K562 (cell line): Measurements from ENCODE around the gene NEK3. TPM values are rescaled to one million over a fixed set of nuclear protein-coding genes. Genes with fewer than 3 reads are reported as not detected.

Experiments used
- ATF3 ChIP-seq, 2 experiments: fragments of 450-650 bp in 1 of 2; sonication (generic) in 1 of 2; formaldehyde crosslinking in 1 of 2; IDR thresholded peaks in 1 of 2; conservative IDR thresholded peaks in 1 of 2; 2 replicates each; pipeline versions ENCODE4 v1.6.1 to v1.8.1; 2016 to 2023; ENCODE audit warnings: mild to moderate bottlenecking in 2 of 2, moderate library complexity in 2 of 2, inconsistent platforms in 1 of 2, missing genetic modification reagents in 1 of 2
- BCLAF1 ChIP-seq, 2 experiments: fragments of 450-650 bp in 1 of 2; IDR thresholded peaks; 2 replicates each; pipeline ENCODE4 v1.6.1; 2011 to 2017; ENCODE audit warnings: low read depth in 2 of 2, antibody characterized with exemption in 1 of 2, borderline replicate concordance in 1 of 2, low read length in 1 of 2, mild to moderate bottlenecking in 1 of 2, mixed read lengths in 1 of 2; ENCODE audit not compliant: control insufficient read depth in 1 of 2
- BRCA1 ChIP-seq, 2 experiments: fragments of 450-650 bp in 1 of 2; sonication (generic) in 1 of 2; formaldehyde crosslinking in 1 of 2; IDR thresholded peaks; 2 replicates each; pipeline versions ENCODE4 v1.5.0 to v1.6.1; 2017 to 2020; ENCODE audit warnings: mild to moderate bottlenecking in 1 of 2, missing genetic modification reagents in 1 of 2
- BRD4 ChIP-seq: fragments of 200-600 bp; sonication (generic); IDR thresholded peaks from 2 replicates; pipeline ENCODE4 v1.6.1; 2017; ENCODE audit warnings: inconsistent platforms
- COPS2 ChIP-seq: fragments of 450-650 bp; conservative IDR thresholded peaks from 2 replicates; pipeline ENCODE4 v1.6.1; 2016; ENCODE audit warnings: mild to moderate bottlenecking, moderate library complexity
- CREB1 ChIP-seq, 2 experiments: sonication (generic) in 1 of 2; formaldehyde crosslinking in 1 of 2; IDR thresholded peaks; 2 replicates each; pipeline versions ENCODE4 v1.6.1 to v1.8.0; 2012 to 2022; ENCODE audit warnings: inconsistent platforms in 1 of 2, mild to moderate bottlenecking in 1 of 2, missing genetic modification reagents in 1 of 2, moderate library complexity in 1 of 2
- CTBP1 ChIP-seq: fragments of 450-650 bp; IDR thresholded peaks from 2 replicates; pipeline ENCODE4 v1.6.1; 2016; ENCODE audit warnings: borderline replicate concordance
- CXXC5 ChIP-seq: fragments of 250-450 bp; sonication (Bioruptor Pico); IDR thresholded peaks from 2 replicates; pipeline ENCODE4 v1.8.0; 2022; ENCODE audit warnings: inconsistent platforms, mild to moderate bottlenecking, moderate library complexity
- ETV1 ChIP-seq: fragments of 450-650 bp; conservative IDR thresholded peaks from 2 replicates; pipeline ENCODE4 v1.6.1; 2016; ENCODE audit warnings: missing genetic modification characterization, control low read depth, low read depth, missing compliant biosample characterization
- HNRNPL ChIP-seq: fragments of 200-400 bp; formaldehyde crosslinking; IDR thresholded peaks from 2 replicates; pipeline ENCODE4 v1.6.1; 2017; ENCODE audit warnings: low read depth, mild to moderate bottlenecking, low read length
- LEF1 ChIP-seq: fragments of 450-650 bp; IDR thresholded peaks from 2 replicates; pipeline ENCODE4 v1.6.1; 2016; ENCODE audit warnings: mild to moderate bottlenecking
- NR2C1 ChIP-seq, 2 experiments: fragments of 450-650 bp; IDR thresholded peaks; 2 replicates each; pipeline ENCODE4 v1.6.1; 2017; ENCODE audit warnings: mild to moderate bottlenecking in 2 of 2, antibody characterized with exemption in 1 of 2, inconsistent platforms in 1 of 2, missing compliant biosample characterization in 1 of 2, missing genetic modification characterization in 1 of 2
- SPI1 ChIP-seq: IDR thresholded peaks from 2 replicates; pipeline ENCODE4 v1.6.1; 2011; ENCODE audit warnings: low read depth, low read length, control low read depth, borderline replicate concordance
- TRIM28 ChIP-seq: fragments of 450-650 bp; IDR thresholded peaks from 2 replicates; pipeline ENCODE4 v1.6.1; 2017
- USF2 ChIP-seq: sonication (generic); formaldehyde crosslinking; IDR thresholded peaks from 2 replicates; pipeline ENCODE4 v1.5.0; 2020; ENCODE audit warnings: missing genetic modification reagents
- ZNF232 ChIP-seq: sonication (generic); formaldehyde crosslinking; IDR thresholded peaks from 2 replicates; pipeline ENCODE4 v1.8.0; 2022; ENCODE audit warnings: mild to moderate bottlenecking, missing genetic modification reagents
- ZNF311 ChIP-seq: fragments of 250-450 bp; sonication (Bioruptor Pico); IDR thresholded peaks from 2 replicates; pipeline ENCODE4 v1.4.0; 2020; ENCODE audit warnings: mild to moderate bottlenecking, moderate library complexity
- ZNF695 ChIP-seq: fragments of 450-650 bp; formaldehyde crosslinking; IDR thresholded peaks from 2 replicates; pipeline ENCODE4 v1.4.0; 2020; ENCODE audit warnings: mild to moderate bottlenecking, moderate library complexity
- ZNF785 ChIP-seq: fragments of 250-450 bp; sonication (Bioruptor Pico); IDR thresholded peaks from 2 replicates; pipeline ENCODE4 v1.4.0; 2020; ENCODE audit warnings: mild to moderate bottlenecking
- polyA plus RNA-seq, 8 experiments: library from polyadenylated mRNA; depleted of rRNA in 4 of 8; stranded (reverse) in 5 of 8; unstranded in 3 of 8; fragments of >200 nt; fragmentation: Nextera tagmentation in 2 of 8; fragmentation: Illumina TruSeq in 1 of 8; extraction: Ambion mirVana in 2 of 8; extraction: Trizol in 1 of 8; gene quantifications; 2 replicates each; pipeline versions ENCODE4 v1.2.1 to v1.2.3, GENCODE V29; 2011 to 2014; ENCODE audit warnings: inconsistent platforms in 1 of 8, missing spikeins in 1 of 8
- total RNA-seq, 7 experiments: library from RNA; depleted of rRNA in 6 of 7; stranded (reverse); fragments of >200 nt in 6 of 7; fragmentation: Illumina TruSeq in 2 of 7; extraction: Trizol in 2 of 7; gene quantifications; 2 replicates each; pipeline versions ENCODE4 v1.2.1 to v1.2.3, GENCODE V29; 2011 to 2021; ENCODE audit warnings: low replicate concordance in 1 of 7
- TF ChIP-seq, protein P1 (sequence below): fragments of 250-450 bp; sonication (Bioruptor Pico); IDR thresholded peaks from 2 replicates; pipeline ENCODE4 v1.5.1; 2021; ENCODE audit warnings: mild to moderate bottlenecking

NEK3 gene
- total and polyA plus RNA-seq, 9 of the 15 experiments (the other 6 are each of a cell fraction or from before 2014, with no cell fraction given), result 6.2 to 11.0 (median 9.3) TPM

GRCh38 chr13:52159159-52159982 is at the start of gene NEK3 (continued):
- no peak for TF ChIP-seq BCLAF1 (IDR thresholded peaks at IDR 0.05; ENCODE audit: borderline replicate concordance in 1 of 2, control insufficient read depth in 1 of 2, low read depth in 2 of 2, low read length in 1 of 2)
- TF ChIP-seq TRIM28, result no peak
- no peak for TF ChIP-seq HNRNPL
- no peak for TF ChIP-seq ZNF785 (CRISPR knock-in tag)
- no peak for TF ChIP-seq ZNF311 (CRISPR knock-in tag)
- no peak for TF ChIP-seq BRD4
- TF ChIP-seq ETV1 (tag), result peak; percentile 38
- TF ChIP-seq, protein P1, sequence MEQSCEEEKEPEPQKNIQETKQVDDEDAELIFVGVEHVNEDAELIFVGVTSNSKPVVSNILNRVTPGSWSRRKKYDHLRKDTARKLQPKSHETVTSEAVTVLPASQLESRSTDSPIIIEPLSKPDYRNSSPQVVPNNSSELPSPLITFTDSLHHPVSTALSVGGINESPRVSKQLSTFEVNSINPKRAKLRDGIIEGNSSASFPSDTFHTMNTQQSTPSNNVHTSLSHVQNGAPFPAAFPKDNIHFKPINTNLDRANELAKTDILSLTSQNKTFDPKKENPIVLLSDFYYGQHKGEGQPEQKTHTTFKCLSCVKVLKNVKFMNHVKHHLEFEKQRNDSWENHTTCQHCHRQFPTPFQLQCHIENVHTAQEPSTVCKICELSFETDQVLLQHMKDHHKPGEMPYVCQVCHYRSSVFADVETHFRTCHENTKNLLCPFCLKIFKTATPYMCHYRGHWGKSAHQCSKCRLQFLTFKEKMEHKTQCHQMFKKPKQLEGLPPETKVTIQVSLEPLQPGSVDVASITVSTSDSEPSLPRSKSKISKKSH (CRISPR knock-in tag), result no peak
- no peak for TF ChIP-seq NR2C1 (IDR thresholded peaks at IDR 0.05)
- no peak for TF ChIP-seq NR2C1 (tag; IDR thresholded peaks at IDR 0.05)
- no peak for TF ChIP-seq BRCA1 (IDR thresholded peaks at IDR 0.05)
- no peak for TF ChIP-seq BRCA1 (CRISPR knock-in tag; IDR thresholded peaks at IDR 0.05)
- TF ChIP-seq SPI1, result no peak
- TF ChIP-seq ATF3 (IDR thresholded peaks at IDR 0.05), result no peak
- TF ChIP-seq ATF3 (CRISPR knock-in tag; conservative IDR thresholded peaks at IDR 0.05), result no peak
- peak; percentile 61 for TF ChIP-seq CXXC5
- no peak for TF ChIP-seq CREB1 (IDR thresholded peaks at IDR 0.05)
- peak; percentile 49 for TF ChIP-seq CREB1 (CRISPR knock-in tag; IDR thresholded peaks at IDR 0.05)
- no peak for TF ChIP-seq ZNF695 (CRISPR knock-in tag)
- no peak for TF ChIP-seq LEF1
- no peak for TF ChIP-seq COPS2
- no peak for TF ChIP-seq USF2 (CRISPR knock-in tag)
- TF ChIP-seq ZNF232 (CRISPR knock-in tag), result 0 out of 2 replicates have a peak, but pooled peaks have one; percentile 68
- TF ChIP-seq CTBP1, result no peak; the same call in 1 of the 2 replicates
